Mucosa of rectum (tissue), 2 donors: ENCODE measurements around the gene TTN.

Source experiments
- H3K27ac ChIP-seq, 2 donors: one replicate each; pipeline ENCODE4 v1.7.0; 2013; ENCODE audit warnings: inconsistent platforms in 2 of 2, low read depth in 2 of 2, low read length in 2 of 2
- H3K27me3 ChIP-seq, 2 donors: one replicate each; pipeline ENCODE4 v1.7.0; 2013; ENCODE audit warnings: low read length in 2 of 2; ENCODE audit not compliant: control insufficient read depth in 2 of 2, insufficient read depth in 2 of 2
- H3K36me3 ChIP-seq, 2 donors: one replicate each; pipeline ENCODE4 v1.7.0; 2013; ENCODE audit warnings: low read length in 2 of 2; ENCODE audit not compliant: control insufficient read depth in 2 of 2, insufficient read depth in 2 of 2
- H3K4me1 ChIP-seq, 2 donors: one replicate each; pipeline ENCODE4 v1.7.0; 2013; ENCODE audit warnings: low read length in 2 of 2, mild to moderate bottlenecking in 1 of 2; ENCODE audit not compliant: control insufficient read depth in 2 of 2, insufficient read depth in 2 of 2
- H3K4me3 ChIP-seq, 2 donors: one replicate each; pipeline ENCODE4 v1.7.0; 2013; ENCODE audit warnings: low read length in 2 of 2
- H3K9ac ChIP-seq, 2 donors: one replicate each; pipeline ENCODE4 v1.7.0; 2013; ENCODE audit warnings: low read length in 2 of 2, low read depth in 1 of 2, mild to moderate bottlenecking in 1 of 2
- H3K9me3 ChIP-seq, 2 donors: one replicate each; pipeline ENCODE4 v1.7.0; 2013; ENCODE audit warnings: low read length in 2 of 2; ENCODE audit not compliant: control insufficient read depth in 2 of 2
- donor health status: healthy.
- donor health status: Normal muscosa, but diverticular disease.

The TTN gene

GRCh38 chr2:178761759-178762371 lies 45.4 kb downstream of the TTN start:
- Histone ChIP-seq H3K27ac (no peak overlapping the region), H3K9ac (no peak overlapping the region), H3K9me3 (no peaks in the 10 kb centered on the region), H3K27me3 (no peaks in the 10 kb centered on the region), H3K4me1 (no peaks in the 10 kb centered on the region), H3K36me3 (no peaks in the 10 kb centered on the region), H3K4me3 (no peak overlapping the region)

GRCh38 chr2:178756843-178757242 lies 50.4 kb downstream of the TTN start:
- Histone ChIP-seq H3K9me3 (no peaks in the 10 kb centered on the region), H3K4me3 (no peak overlapping the region), H3K9ac (no peak overlapping the region), H3K4me1 (no peaks in the 10 kb centered on the region), H3K36me3 (no peaks in the 10 kb centered on the region), H3K27me3 (no peaks in the 10 kb centered on the region), H3K27ac (no peak overlapping the region)

- Histone ChIP-seq H3K36me3 (no peaks in the 10 kb centered on the region), H3K4me1 (no peaks in the 10 kb centered on the region), H3K4me3 (no peak overlapping the region), H3K9me3 (no peaks in the 10 kb centered on the region), H3K9ac (no peak overlapping the region), H3K27ac (no peak overlapping the region), H3K27me3 (no peaks in the 10 kb centered on the region)
These were observed 50.9 kb downstream of the TTN start for GRCh38 chr2:178756343-178756742.

GRCh38 chr2:178747767-178748166 lies 59.5 kb downstream of the TTN start:
- Histone ChIP-seq H3K4me1 (no peaks in the 10 kb centered on the region), H3K9ac (no peak overlapping the region), H3K9me3 (no peaks in the 10 kb centered on the region), H3K4me3 (no peak overlapping the region), H3K36me3 (no peaks in the 10 kb centered on the region), H3K27me3 (no peaks in the 10 kb centered on the region), H3K27ac (no peak overlapping the region)

GRCh38 chr2:178734518-178734917 lies 72.7 kb downstream of the TTN start:
- Histone ChIP-seq H3K27me3 (no peaks in the 10 kb centered on the region), H3K36me3 (no peaks in the 10 kb centered on the region), H3K4me3 (no peak overlapping the region), H3K9me3 (no peaks in the 10 kb centered on the region), H3K4me1 (no peaks in the 10 kb centered on the region), H3K27ac (no peak overlapping the region), H3K9ac (no peak overlapping the region)

GRCh38 chr2:178733975-178734374 lies 73.2 kb downstream of the TTN start:
- Histone ChIP-seq H3K27me3 (no peaks in the 10 kb centered on the region), H3K4me3 (no peak overlapping the region), H3K9ac (no peak overlapping the region), H3K4me1 (no peaks in the 10 kb centered on the region), H3K36me3 (no peaks in the 10 kb centered on the region), H3K27ac (no peak overlapping the region), H3K9me3 (no peaks in the 10 kb centered on the region)

GRCh38 chr2:178732913-178733312 lies 74.3 kb downstream of the TTN start:
- no peak overlapping the region for H3K4me3 ChIP-seq
- H3K36me3 ChIP-seq = no peaks in the 10 kb centered on the region
- no peaks in the 10 kb centered on the region for H3K27me3 ChIP-seq
- no peaks in the 10 kb centered on the region for H3K4me1 ChIP-seq
- H3K9ac ChIP-seq = no peak overlapping the region
- no peaks in the 10 kb centered on the region for H3K9me3 ChIP-seq
- no peak overlapping the region for H3K27ac ChIP-seq

GRCh38 chr2:178731300-178731699 lies 75.9 kb downstream of the TTN start:
- Histone ChIP-seq H3K4me1 (no peaks in the 10 kb centered on the region), H3K9ac (no peak overlapping the region), H3K27me3 (no peaks in the 10 kb centered on the region), H3K9me3 (no peaks in the 10 kb centered on the region), H3K4me3 (no peak overlapping the region), H3K36me3 (no peaks in the 10 kb centered on the region), H3K27ac (no peak overlapping the region)

GRCh38 chr2:178730049-178730448 lies 77.2 kb downstream of the TTN start:
- Histone ChIP-seq H3K27ac (no peak overlapping the region), H3K36me3 (no peaks in the 10 kb centered on the region), H3K4me1 (no peaks in the 10 kb centered on the region), H3K4me3 (no peak overlapping the region), H3K27me3 (no peaks in the 10 kb centered on the region), H3K9ac (no peak overlapping the region), H3K9me3 (no peaks in the 10 kb centered on the region)

- Histone ChIP-seq H3K36me3 (no peaks in the 10 kb centered on the region), H3K4me1 (no peaks in the 10 kb centered on the region), H3K4me3 (no peak overlapping the region), H3K27me3 (no peaks in the 10 kb centered on the region), H3K9ac (no peak overlapping the region), H3K27ac (no peak overlapping the region), H3K9me3 (no peaks in the 10 kb centered on the region)
These were observed 83.4 kb downstream of the TTN start for GRCh38 chr2:178723786-178724346.
